H9 (cell line): ENCODE measurements around the gene DYRK1A. TPM values are rescaled to one million over a fixed set of nuclear protein-coding genes. Genes with fewer than 3 reads are reported as not detected.
A peak's percentile ranks its signal among the peaks of the same experiment; 100 is the strongest.

ENCODE experiments used
- DNase-seq: peaks from one replicate; pipeline ENCODE4 v3.0.0-alpha.2; 2017
- H2AFZ ChIP-seq: one replicate; pipeline ENCODE4 v1.6.1; 2013; ENCODE audit warnings: mild to moderate bottlenecking, low read length, control low read depth, moderate library complexity
- H2AK5ac ChIP-seq: 2 replicates; pipeline ENCODE4 v1.6.1; 2013; ENCODE audit warnings: low read length, control low read depth, mixed read lengths; ENCODE audit not compliant: insufficient read length
- H2BK120ac ChIP-seq: one replicate; pipeline ENCODE4 v1.6.1; 2013; ENCODE audit warnings: low read depth, mild to moderate bottlenecking, low read length, control low read depth, inconsistent platforms; ENCODE audit not compliant: poor library complexity, severe bottlenecking
- H2BK12ac ChIP-seq: 2 replicates; pipeline ENCODE4 v1.6.1; 2013; ENCODE audit warnings: low read length, control low read depth, mixed read lengths, low read depth; ENCODE audit not compliant: insufficient read length
- H2BK15ac ChIP-seq: 2 replicates; pipeline ENCODE4 v1.6.1; 2013; ENCODE audit warnings: low read depth, low read length, control low read depth
- H2BK20ac ChIP-seq: one replicate; pipeline ENCODE4 v1.6.1; 2013; ENCODE audit warnings: low read depth, mild to moderate bottlenecking, low read length, control low read depth, inconsistent platforms; ENCODE audit not compliant: poor library complexity, severe bottlenecking
- H2BK5ac ChIP-seq: 2 replicates; pipeline ENCODE4 v1.6.1; 2013; ENCODE audit warnings: low read length, control low read depth, mixed read lengths; ENCODE audit not compliant: insufficient read length
- H3K14ac ChIP-seq: 2 replicates; pipeline ENCODE4 v1.6.1; 2013; ENCODE audit warnings: low read length, control low read depth; ENCODE audit not compliant: insufficient read depth
- H3K18ac ChIP-seq: 2 replicates; pipeline ENCODE4 v1.6.1; 2013; ENCODE audit warnings: low read depth, mild to moderate bottlenecking, mixed read lengths, low read length, control low read depth; ENCODE audit not compliant: insufficient read length
- H3K23ac ChIP-seq: 2 replicates; pipeline ENCODE4 v1.6.1; 2013; ENCODE audit warnings: low read length, control low read depth, mixed read lengths, low read depth; ENCODE audit not compliant: insufficient read length
- H3K23me2 ChIP-seq: 2 replicates; pipeline ENCODE4 v1.6.1; 2013; ENCODE audit warnings: low read depth, mild to moderate bottlenecking, mixed read lengths, low read length, control low read depth; ENCODE audit not compliant: insufficient read length, poor library complexity, severe bottlenecking
- H3K27ac ChIP-seq: 2 replicates; pipeline ENCODE4 v1.5.1; 2013; ENCODE audit warnings: low read length, control low read depth, mixed read lengths, low read depth; ENCODE audit not compliant: insufficient read length
- H3K27me3 ChIP-seq: 2 replicates; pipeline ENCODE4 v1.6.1; 2013; ENCODE audit warnings: low read length, control low read depth, inconsistent platforms; ENCODE audit not compliant: insufficient read depth
- H3K4ac ChIP-seq: 2 replicates; pipeline ENCODE4 v1.6.1; 2013; ENCODE audit warnings: low read depth, mild to moderate bottlenecking, control low read depth, inconsistent platforms, low read length, moderate library complexity
- H3K4me1 ChIP-seq: 2 replicates; pipeline ENCODE4 v1.6.1; 2013; ENCODE audit warnings: low read length, control low read depth, inconsistent platforms; ENCODE audit not compliant: insufficient read depth
- H3K4me2 ChIP-seq: 2 replicates; pipeline ENCODE4 v1.6.1; 2013; ENCODE audit warnings: low read length, control low read depth, mixed read lengths; ENCODE audit not compliant: insufficient read length, insufficient read depth
- H3K56ac ChIP-seq: 2 replicates; pipeline ENCODE4 v1.6.1; 2013; ENCODE audit warnings: low read depth, mild to moderate bottlenecking, mixed read lengths, low read length, control low read depth; ENCODE audit not compliant: insufficient read length
- H3K79me1 ChIP-seq: 2 replicates; pipeline ENCODE4 v1.6.1; 2013; ENCODE audit warnings: low read depth, mild to moderate bottlenecking, moderate library complexity, low read length, control low read depth, inconsistent platforms; ENCODE audit not compliant: insufficient read depth, poor library complexity, severe bottlenecking
- H3K79me2 ChIP-seq: 2 replicates; pipeline ENCODE4 v1.6.1; 2013; ENCODE audit warnings: low read length, control low read depth, inconsistent platforms; ENCODE audit not compliant: insufficient read depth
- H3K9ac ChIP-seq: 2 replicates; pipeline ENCODE4 v1.6.1; 2013; ENCODE audit warnings: low read length, control low read depth, mixed read lengths; ENCODE audit not compliant: insufficient read length; ENCODE audit errors: extremely low read depth
- H3K9me3 ChIP-seq: one replicate; pipeline ENCODE4 v1.6.1; 2013; ENCODE audit warnings: low read depth, low read length, inconsistent platforms; ENCODE audit not compliant: control insufficient read depth
- H3T11ph ChIP-seq: one replicate; pipeline ENCODE4 v1.6.1; 2013; ENCODE audit warnings: mild to moderate bottlenecking, low read length, control low read depth, inconsistent platforms
- H4K20me1 ChIP-seq: one replicate; pipeline ENCODE4 v1.6.1; 2013; ENCODE audit not compliant: control insufficient read depth, insufficient read length, insufficient read depth
- H4K5ac ChIP-seq: 2 replicates; pipeline ENCODE4 v1.6.1; 2013; ENCODE audit warnings: low read depth, mild to moderate bottlenecking, mixed read lengths, low read length, control low read depth; ENCODE audit not compliant: insufficient read length
- H4K8ac ChIP-seq: replicated peaks from 2 replicates; pipeline ENCODE4 v1.6.1; 2013; ENCODE audit warnings: low read length, control low read depth, mixed read lengths, low read depth; ENCODE audit not compliant: insufficient read length
- H4K91ac ChIP-seq: 2 replicates; pipeline ENCODE4 v1.6.1; 2013; ENCODE audit warnings: low read depth, mild to moderate bottlenecking, moderate library complexity, mixed read lengths, low read length, control low read depth; ENCODE audit not compliant: insufficient read length
- H3K27ac Mint-ChIP-seq, 3 experiments: 2 replicates in 2 of 3; 3 replicates in 1 of 3; pipeline ENCODE4 v1.8.0; 2020 to 2021; ENCODE audit warnings: mixed read lengths in 3 of 3, mild to moderate bottlenecking in 1 of 3, moderate library complexity in 1 of 3
- H3K27me3 Mint-ChIP-seq: 2 replicates; pipeline ENCODE4 v1.8.0; 2021; ENCODE audit warnings: low read depth, mild to moderate bottlenecking, moderate library complexity, mixed read lengths
- H3K36me3 Mint-ChIP-seq, 3 experiments: 2 replicates in 2 of 3; 3 replicates in 1 of 3; pipeline ENCODE4 v1.8.0; 2020 to 2021; ENCODE audit warnings: low read depth in 3 of 3, mixed read lengths in 3 of 3; ENCODE audit not compliant: insufficient read depth in 1 of 3
- H3K4me1 Mint-ChIP-seq, 2 experiments: 2 replicates each; pipeline ENCODE4 v1.8.0; 2020; ENCODE audit warnings: mixed read lengths in 2 of 2
- H3K4me3 Mint-ChIP-seq, 2 experiments: 2 replicates in 1 of 2; 3 replicates in 1 of 2; pipeline ENCODE4 v1.8.0; 2020 to 2021; ENCODE audit warnings: mild to moderate bottlenecking in 2 of 2, mixed read lengths in 2 of 2, moderate library complexity in 1 of 2
- H3K9me3 Mint-ChIP-seq, 2 experiments: 2 replicates in 1 of 2; 3 replicates in 1 of 2; pipeline ENCODE4 v1.8.0; 2020; ENCODE audit warnings: mild to moderate bottlenecking in 2 of 2, mixed read lengths in 2 of 2, moderate library complexity in 1 of 2
- WGBS: extraction: QIAGEN DNeasy Blood & Tissue Kit; methylation state at CpG from one replicate; pipeline ENCODE4 v1.1.7; 2013; ENCODE audit warnings: missing lambda C conversion rate, low lambda C conversion rate, mixed read lengths; ENCODE audit not compliant: insufficient read length; ENCODE audit errors: extremely low coverage; 5-methylcytosine and 5-hydroxymethylcytosine counted together
- total RNA-seq: library from RNA; stranded (reverse); gene quantifications from 2 replicates; pipeline ENCODE4 v1.2.1, GENCODE V29; 2021
- TF ChIP-seq, protein P1 (sequence below): fragments of 200-600 bp; sonication (generic); conservative IDR thresholded peaks from 3 replicates; pipeline ENCODE4 v1.8.0; 2021; ENCODE audit warnings: antibody characterized with exemption, mild to moderate bottlenecking

DYRK1A gene
- total RNA-seq, 1 experiment from 2014 or later = 73.6 TPM

DNA sequence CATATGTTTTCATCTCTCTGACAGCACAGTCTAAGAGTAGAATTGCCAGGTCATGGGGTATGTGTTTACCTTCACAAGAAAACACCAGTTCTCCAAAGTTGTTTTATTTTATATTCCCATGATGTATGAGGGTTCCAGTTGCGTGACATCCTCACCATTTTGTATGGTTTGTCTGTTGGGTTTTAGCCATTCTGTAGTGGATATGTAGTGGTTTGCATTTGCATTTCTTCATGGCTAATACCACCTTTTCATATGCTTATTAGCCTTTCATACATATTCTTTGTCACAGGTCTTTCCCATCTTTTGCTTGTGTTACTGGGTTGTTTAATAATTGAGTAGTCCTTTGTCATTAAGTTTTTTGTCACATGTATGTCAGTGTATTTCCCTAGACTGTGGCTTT, 132.1 kb downstream of the DYRK1A start:
- Mint-ChIP-seq H3K36me3 (peaks cover 32 to 45% (median 45%) of the 10 kb centered on the region in 3 experiments), H3K4me1 (peaks cover 34 to 42% of the 10 kb centered on the region in 2 experiments), H3K27me3 (no peaks in the 10 kb centered on the region), H3K4me3 (peak overlapping the region in 1 of 2 experiments; percentile 28; a peak in 1 of 5 replicates), H3K9me3 (peaks cover 10 to 13% of the 10 kb centered on the region in 2 experiments; a peak in 4 of 5 replicates), H3K27ac (peak overlapping the region; percentile 60 to 85 (median 68); a peak in 4 of 7 replicates)
- Histone ChIP-seq H4K91ac (no peak overlapping the region), H3K23me2 (no peaks in the 10 kb centered on the region), H3K79me1 (no peaks in the 10 kb centered on the region), H2AFZ (no peak overlapping the region), H4K8ac (no peak overlapping the region), H3K18ac (no peak overlapping the region), H3K23ac (no peak overlapping the region), H2BK120ac (no peak overlapping the region), H2AK5ac (no peak overlapping the region), H3K14ac (no peak overlapping the region), H3K9ac (no peak overlapping the region), H4K5ac (no peak overlapping the region), H2BK15ac (no peak overlapping the region), H3T11ph (no peak overlapping the region), H3K4me2 (peak overlapping the region; percentile 22), H3K27ac (no peak overlapping the region), H4K20me1 (no peaks in the 10 kb centered on the region), H2BK5ac (no peak overlapping the region), H3K79me2 (peaks cover 2% of the 10 kb centered on the region; the same call in 1 of the 2 replicates), H2BK20ac (no peak overlapping the region), H3K27me3 (no peaks in the 10 kb centered on the region), H3K56ac (no peak overlapping the region), H3K4me1 (peaks cover 9% of the 10 kb centered on the region), H2BK12ac (no peak overlapping the region), H3K9me3 (no peaks in the 10 kb centered on the region), H3K4ac (no peak overlapping the region)
- WGBS = no CpG with 5 or more reads among the region's 1 CpG
- TF ChIP-seq, protein P1, sequence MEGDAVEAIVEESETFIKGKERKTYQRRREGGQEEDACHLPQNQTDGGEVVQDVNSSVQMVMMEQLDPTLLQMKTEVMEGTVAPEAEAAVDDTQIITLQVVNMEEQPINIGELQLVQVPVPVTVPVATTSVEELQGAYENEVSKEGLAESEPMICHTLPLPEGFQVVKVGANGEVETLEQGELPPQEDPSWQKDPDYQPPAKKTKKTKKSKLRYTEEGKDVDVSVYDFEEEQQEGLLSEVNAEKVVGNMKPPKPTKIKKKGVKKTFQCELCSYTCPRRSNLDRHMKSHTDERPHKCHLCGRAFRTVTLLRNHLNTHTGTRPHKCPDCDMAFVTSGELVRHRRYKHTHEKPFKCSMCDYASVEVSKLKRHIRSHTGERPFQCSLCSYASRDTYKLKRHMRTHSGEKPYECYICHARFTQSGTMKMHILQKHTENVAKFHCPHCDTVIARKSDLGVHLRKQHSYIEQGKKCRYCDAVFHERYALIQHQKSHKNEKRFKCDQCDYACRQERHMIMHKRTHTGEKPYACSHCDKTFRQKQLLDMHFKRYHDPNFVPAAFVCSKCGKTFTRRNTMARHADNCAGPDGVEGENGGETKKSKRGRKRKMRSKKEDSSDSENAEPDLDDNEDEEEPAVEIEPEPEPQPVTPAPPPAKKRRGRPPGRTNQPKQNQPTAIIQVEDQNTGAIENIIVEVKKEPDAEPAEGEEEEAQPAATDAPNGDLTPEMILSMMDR = no peak
- DNase-seq = no peak
